ENCODE results near the gene PLXNA4.

PLXNA4 gene

GRCh38 chr7:132130497-132130896, 445.8 kb downstream of the PLXNA4 start:
- peak in 1 of 5 experiments; percentile 71 for DNase-seq

- no peak for DNase-seq
Observed at GRCh38 chr7:132125872-132126595, 450.2 kb downstream of the PLXNA4 start.

GRCh38 chr7:132125096-132125495, 451.2 kb downstream of the PLXNA4 start:
- DNase-seq, result no peak

DNA sequence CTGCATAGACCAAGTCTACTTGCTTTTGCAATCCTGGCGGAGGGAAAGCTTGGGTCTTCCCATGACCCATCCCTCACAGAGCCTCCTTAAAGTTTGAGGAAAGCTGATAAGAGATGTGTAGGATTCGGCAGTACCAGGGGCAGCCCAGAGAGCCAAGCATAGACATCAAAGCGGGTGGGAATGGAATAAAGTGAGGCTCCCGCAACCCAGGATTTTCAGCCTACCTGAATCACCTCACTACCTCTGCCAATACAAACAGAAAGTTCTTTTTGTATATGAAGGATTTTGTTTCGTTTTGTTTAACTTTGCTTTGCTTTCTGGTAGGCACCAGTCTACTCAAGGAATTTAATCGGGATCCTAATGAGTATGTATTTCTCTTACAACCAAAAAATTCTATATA, 451.7 kb downstream of the PLXNA4 start:
- DNase-seq, result no peak

- DNase-seq, result no peak
Observed at GRCh38 chr7:132123773-132124172, 452.5 kb downstream of the PLXNA4 start.

GRCh38 chr7:132122901-132123300, 453.4 kb downstream of the PLXNA4 start:
- no peak for DNase-seq

- DNase-seq, result no peak
Observed at GRCh38 chr7:132121987-132122386, 454.3 kb downstream of the PLXNA4 start.

- DNase-seq, result no peak
Observed at GRCh38 chr7:132118641-132119040, 457.6 kb downstream of the PLXNA4 start.

- no peak for DNase-seq
Observed at GRCh38 chr7:132117636-132118035, 458.6 kb downstream of the PLXNA4 start.

DNA sequence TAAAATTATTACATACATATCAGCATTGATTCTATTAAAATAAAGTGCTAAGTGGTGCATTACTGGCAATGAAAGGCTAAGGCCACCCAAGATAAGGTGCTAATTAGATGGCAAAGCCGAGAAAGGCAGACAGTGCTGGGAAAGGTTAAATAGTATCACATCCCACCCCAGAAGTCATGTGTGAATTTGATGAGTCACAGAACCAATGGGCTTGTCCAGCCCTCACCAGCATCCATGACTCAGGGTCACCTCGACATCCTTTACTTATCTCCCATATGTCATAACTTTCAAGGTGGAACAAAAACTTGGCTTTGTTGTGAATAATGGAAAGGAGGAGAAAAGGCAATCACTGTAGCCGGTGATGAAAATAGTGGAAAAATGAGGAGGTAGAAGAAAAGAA, 459.1 kb downstream of the PLXNA4 start:
- DNase-seq, result no peak

DNA sequence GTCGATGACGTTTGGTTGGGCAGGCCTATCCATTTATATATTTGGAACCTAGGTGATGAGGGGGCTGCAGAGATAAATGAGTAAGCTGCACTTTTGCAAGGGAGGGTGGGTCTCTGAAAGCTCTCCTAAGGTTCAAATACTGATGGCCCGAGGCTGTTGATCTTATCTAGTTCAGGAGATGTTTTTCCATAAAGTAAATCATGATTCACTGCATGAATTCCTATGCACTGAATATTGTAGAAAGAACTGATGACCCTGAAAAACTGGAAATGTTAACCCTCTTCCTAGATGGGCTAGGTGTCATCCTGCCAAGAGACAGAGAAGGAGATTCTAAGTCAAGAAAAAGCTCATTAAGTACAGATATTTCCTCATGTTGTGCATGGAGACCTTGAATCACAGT, 459.9 kb downstream of the PLXNA4 start:
- no peak for DNase-seq

DNA sequence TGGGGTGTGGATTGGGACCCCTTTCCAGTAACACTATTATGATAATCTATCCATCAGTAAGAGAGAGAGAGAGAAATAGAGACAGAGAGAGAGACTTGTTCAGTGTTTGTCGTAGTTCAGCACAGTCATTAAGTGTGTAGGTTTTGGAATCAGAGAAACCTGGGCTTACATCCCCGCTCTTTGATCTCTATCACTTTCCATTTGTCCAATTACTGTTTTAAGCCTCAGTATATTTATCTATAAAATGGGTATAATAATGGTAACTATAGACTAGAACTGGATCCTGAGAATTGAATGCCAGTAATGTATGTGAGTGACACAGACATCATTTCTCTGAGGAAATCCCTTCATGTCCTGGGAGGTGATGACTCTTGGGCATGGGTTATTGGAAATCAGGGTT, 460.5 kb downstream of the PLXNA4 start:
- no peak for DNase-seq

GRCh38 chr7:132115028-132115427, 461.2 kb downstream of the PLXNA4 start:
- no peak for DNase-seq

DNA sequence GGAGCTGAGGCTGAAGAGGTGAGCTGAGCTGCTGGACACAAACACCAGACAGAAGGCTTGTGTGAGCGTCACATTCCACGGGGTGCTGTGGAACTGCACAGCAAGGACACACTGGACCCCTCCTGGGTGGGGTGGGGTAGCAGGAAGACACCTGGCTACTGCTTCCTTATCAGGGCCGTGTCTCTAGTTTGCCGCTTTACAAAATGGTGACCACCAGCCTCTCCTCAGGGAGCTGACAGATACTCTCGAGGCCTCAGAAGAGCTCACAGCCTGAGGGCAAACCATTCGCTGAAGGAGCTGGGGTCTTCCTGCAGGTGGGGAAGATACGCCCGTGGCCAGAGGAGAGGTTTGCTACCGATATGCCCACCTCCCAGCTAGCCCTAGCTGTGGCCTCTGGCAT, 461.9 kb downstream of the PLXNA4 start:
- no peak for DNase-seq

- DNase-seq, result no peak
Observed at GRCh38 chr7:132113536-132114371, 462.5 kb downstream of the PLXNA4 start.

GRCh38 chr7:132112657-132113056, 463.6 kb downstream of the PLXNA4 start:
- DNase-seq, result no peak

DNA sequence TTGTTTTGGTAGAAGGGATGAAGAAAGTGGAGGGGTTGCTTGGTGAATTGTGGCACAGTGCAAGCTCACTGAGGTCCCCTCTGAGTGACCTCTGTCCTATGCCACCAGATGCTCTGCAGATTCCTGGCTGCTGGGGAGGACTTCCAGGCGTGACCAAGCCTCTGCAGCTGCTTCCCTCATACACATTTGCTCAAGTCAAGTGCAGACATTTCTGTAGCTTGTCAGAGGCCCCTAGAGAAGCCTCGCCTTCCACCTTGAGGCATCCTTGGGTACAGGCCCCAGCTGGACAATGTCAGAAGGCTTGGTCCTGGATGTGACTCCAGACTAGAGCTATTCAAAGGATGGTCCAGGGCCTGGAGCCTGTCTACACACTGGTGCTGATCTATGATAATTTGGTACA, 464.2 kb downstream of the PLXNA4 start:
- no peak for DNase-seq

GRCh38 chr7:132110692-132111091, 465.6 kb downstream of the PLXNA4 start:
- DNase-seq, result no peak

DNA sequence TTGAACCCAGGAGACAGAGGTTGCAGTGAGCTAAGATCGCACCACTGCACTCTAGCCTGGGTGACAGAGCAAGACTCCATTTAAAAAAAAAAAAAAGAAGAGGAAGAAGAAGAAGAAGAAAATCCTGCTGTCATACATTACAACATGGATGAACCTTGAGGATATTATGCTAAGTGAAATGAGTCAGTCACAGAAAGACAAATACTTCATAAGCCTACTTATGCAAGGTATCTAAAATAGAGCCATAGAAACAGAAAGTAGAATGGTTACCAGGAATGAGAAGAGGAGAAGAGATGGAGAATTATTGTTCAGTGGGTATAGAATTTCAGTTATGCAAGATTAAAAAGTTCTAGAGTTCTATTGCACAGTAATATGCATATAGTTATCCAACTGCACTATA, 466.5 kb downstream of the PLXNA4 start:
- DNase-seq, result no peak

DNA sequence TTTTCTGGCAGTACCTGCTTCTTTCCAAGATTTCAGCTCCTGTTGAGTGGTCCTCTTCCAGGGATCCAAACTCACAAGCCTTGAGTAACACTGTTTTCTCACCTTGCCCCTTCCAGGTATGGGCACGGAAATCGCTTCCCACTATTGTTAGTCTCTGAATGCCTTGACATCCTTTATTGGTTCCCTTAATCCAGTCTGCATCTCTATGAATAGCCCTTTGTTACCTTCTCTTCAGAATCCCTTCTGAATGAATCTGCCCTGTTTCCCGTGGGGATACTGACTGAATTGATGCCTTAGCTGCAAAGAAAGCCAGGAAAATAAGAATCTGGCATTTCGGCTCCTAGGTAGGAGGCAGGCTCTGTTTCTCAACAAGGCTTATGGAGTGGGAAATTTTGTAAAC, 467.7 kb downstream of the PLXNA4 start:
- DNase-seq, result no peak

DNA sequence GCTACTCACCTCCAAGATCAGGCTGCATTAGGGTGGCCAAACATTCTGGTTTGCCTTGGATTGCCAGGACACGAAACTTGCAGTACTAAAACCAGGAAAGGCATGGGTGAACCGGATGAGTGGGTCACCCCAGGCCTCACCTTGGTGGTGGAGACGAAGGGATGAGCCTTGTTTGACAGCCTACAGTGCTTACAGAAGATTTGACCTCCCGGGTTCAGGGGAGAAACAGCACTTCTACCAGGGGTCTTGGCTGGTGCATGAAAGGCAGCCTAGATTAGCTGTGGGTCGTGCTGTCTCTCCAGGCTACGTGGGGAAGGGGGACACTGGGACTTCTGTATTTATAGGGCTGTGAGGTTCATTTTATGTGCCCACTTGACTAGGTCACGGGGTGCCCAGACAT, 469.8 kb downstream of the PLXNA4 start:
- no peak for DNase-seq

DNA sequence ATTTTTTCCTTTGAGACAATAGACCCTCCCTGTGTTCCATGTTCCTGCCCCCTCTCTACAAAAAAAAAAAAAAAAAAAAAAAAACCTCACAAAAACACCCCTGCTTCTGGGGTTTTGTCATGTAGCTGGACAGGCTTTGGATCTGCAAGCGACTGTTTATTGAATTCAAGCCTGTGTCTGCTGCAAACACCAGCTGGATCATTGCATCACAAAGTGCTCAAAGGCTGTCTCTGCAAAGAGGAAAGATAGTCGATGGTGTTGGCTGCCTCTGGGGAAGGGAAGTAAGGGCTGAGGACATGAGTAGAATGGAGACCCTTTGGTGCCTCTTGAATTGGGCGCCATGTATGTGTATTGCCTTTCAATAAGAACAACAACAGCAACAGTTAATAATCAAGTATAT, 471.2 kb downstream of the PLXNA4 start:
- no peak for DNase-seq

GRCh38 chr7:132103718-132104117, 472.6 kb downstream of the PLXNA4 start:
- no peak for DNase-seq

GRCh38 chr7:132102942-132103341, 473.3 kb downstream of the PLXNA4 start:
- no peak for DNase-seq
